IPS-11a (cell line): ENCODE measurements around the gene KIF5C.

Experiments
- H3K4me3 ChIP-seq: one replicate; pipeline ENCODE4 v1.5.1; 2013; ENCODE audit warnings: low read depth, low read length, control low read depth

KIF5C gene

DNA sequence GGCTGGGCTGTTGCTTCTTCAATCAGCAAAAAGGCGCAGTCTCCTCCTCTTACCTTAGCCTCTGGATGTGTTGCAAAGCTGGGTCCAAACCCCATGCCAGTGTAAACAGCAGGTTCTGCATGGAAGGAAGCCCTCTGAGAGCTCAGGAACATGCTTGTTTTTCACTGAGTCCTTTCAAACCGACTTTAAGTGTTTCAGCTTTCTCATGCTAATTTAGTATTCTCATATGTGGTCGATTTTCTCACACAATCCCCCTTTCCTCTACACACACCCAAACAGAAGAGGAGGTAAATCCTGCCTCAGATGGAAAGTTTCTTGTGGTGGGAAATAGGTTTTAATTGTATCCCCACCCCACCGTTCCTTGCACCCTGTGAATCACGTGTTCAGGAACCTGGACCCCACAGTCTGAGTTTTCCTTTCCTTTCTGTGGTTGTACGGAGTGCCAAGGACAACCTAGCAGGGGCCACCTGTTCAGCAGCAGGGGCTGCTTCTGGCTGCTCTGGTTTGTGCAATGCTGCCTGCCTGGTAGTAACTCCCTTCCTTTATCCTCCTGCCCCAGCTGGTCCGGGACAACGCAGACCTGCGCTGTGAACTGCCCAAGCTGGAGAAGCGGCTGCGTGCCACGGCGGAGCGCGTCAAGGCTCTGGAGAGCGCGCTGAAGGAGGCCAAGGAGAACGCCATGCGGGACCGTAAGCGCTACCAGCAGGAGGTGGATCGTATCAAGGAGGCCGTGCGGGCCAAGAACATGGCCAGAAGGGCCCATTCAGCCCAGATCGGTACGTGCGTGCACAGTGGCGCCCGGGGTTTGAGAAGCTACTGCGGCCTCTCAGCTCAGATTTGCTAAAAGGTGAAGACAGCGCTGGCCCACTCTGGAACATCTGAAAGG, 134.8 kb downstream of the KIF5C start:
- H3K4me3 ChIP-seq = no peak overlapping the region

DNA sequence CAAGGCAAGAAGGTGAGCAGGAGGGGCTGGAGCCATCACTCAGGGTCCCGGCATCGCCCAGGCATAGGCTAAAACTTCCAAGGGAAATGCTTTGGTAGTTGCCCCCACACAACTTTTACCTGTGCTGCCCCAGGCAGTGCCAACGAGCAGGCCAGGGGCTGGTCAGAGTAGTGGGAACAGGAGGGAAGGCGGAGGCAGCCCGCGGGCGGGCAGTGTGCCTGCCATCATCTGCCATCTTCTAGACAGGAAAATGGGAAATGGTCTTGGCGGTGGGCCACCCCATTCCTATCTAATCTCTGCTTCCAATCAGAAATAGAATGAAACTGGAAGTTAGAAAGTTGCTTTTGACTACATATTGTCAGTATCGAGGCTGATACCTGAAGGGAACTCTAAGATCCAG, 137.5 kb downstream of the KIF5C start:
- no peak overlapping the region for H3K4me3 ChIP-seq

DNA sequence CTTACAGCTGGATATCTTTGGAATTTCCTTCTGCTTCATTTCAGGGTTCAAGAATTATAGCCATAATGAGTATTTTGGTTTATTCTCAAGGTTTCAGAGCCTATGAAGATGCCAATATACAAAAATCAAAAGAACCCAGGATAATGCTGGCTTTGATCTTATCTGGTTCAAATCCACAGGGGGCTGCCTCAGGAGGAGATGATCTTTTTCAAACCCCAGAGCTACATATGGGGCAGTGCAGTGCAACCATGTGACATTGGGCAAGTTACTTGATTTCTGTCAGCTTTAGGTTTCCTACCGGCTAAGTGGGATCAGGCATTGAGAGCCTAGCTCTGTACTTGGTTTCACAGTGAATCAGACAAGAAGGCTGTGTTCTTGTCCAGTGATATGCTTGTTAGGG, 140.5 kb downstream of the KIF5C start:
- no peak overlapping the region for H3K4me3 ChIP-seq

DNA sequence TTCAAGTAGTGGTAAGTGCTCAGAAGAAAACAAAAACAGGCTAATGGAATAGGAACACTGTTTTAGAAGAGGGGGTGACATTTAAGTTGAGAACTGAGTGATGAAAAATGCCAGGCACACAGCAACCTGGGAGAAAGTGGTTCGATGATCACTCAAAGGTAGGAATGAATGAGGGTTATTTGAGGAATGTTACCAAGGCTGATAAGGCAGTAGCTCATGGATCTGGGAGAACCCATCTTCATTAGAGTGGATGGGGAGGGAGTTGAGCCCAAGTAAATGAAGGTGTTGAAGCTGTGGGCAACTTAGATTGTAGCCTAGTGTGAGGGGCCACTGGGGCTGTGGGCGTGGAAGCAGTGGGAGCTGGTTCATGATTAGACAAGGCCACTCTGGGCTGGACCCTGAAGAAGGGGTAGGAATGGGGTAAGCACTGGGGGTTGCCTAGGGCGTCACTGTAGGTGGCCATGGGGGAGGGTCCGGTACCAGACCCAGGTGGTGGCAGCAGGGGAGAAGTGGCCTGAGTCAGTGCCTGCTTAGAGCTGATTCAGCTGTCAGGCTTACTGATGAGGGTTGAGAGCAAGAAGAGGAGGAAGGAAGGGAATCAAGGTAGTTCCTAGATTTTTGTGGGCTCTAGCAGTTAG, 141.0 kb downstream of the KIF5C start:
- no peak overlapping the region for H3K4me3 ChIP-seq

DNA sequence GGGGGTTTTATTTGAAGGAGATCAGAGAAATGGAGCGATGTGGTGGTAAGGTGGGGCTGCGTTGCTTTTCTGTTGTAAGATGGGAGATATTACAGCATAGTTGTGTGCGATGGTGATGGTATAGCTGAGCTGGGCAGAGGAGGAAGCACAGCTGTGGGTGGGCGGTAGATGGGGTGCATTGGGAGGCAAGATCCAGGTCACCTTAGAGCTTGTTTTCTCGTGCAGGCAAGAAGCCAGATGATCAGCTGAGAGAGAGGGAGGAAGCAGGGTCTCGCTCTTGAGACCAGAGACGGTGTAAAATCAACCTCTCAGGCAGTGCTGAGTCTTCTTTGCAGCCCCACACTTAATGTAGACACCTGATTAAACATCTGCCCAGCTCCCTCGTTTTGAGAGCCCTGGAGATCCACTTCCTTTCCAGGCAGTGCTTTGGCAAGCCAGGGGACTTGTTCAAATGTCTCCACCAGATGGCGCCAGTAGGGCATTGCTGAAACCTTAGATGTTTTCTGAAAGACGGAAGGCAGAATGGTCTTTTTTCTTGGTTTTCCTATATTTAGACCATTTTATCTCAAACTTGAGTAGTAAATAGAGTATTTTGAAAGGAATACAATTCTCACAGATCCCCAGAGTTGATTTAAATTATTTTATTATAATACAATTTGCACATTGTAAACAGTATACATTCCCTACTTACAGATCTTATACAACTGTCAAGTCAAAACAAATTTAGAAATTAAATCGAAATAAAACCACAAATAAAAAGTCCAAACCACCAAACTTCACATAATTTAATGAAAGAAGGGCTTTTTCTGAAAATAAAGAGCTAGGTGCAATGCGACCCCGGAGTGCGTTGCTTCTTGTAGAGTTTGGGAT, 142.3 kb downstream of the KIF5C start:
- H3K4me3 ChIP-seq = no peak overlapping the region

- no peak overlapping the region for H3K4me3 ChIP-seq
Measured at GRCh38 chr2:149018981-149019380, 144.0 kb downstream of the KIF5C start.

DNA sequence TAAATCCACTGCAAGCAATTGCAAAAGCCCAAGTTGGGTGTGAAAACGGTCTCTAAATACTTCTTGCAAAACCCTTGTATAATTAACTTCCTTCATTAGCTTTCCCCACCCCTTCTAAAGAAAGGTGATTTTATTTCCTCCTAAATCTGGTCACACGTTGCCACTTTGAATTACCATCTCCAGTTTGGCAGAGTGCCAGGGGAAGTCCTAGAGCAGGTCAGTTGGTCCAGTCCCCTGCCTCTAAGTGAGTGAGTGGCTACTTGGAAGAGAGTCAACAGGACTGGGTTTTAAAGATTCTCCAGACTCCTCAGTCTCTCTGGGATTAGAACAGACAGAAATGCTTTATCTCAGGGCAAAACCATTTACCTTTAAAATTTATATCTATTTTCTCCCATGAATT, 144.7 kb downstream of the KIF5C start:
- H3K4me3 ChIP-seq = no peak overlapping the region

GRCh38 chr2:149020432-149020851, 145.4 kb downstream of the KIF5C start:
- no peak overlapping the region for H3K4me3 ChIP-seq

- no peak overlapping the region for H3K4me3 ChIP-seq
Measured at GRCh38 chr2:149021271-149021719, 146.3 kb downstream of the KIF5C start.

GRCh38 chr2:149021761-149022160, 146.7 kb downstream of the KIF5C start:
- H3K4me3 ChIP-seq = no peak overlapping the region

DNA sequence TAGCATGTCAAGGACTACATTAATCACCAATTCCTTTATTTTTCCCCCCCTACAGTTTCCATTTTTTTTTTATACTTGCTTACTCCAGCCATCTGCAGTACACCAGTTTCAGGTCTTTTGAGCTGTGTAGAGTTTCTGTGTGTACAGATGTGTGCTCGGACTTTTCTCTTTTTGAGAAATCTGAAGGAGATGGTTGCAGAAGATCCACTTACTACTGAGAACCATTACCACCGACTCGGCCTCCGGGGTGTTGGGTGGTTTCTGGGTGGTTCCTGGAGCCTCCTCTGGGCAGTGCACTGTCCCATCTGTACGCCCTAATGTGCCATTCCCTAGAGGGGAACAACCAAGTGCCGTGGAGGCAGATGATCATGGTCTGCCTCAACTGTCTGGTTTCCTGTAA, 148.1 kb downstream of the KIF5C start:
- H3K4me3 ChIP-seq = no peak overlapping the region

DNA sequence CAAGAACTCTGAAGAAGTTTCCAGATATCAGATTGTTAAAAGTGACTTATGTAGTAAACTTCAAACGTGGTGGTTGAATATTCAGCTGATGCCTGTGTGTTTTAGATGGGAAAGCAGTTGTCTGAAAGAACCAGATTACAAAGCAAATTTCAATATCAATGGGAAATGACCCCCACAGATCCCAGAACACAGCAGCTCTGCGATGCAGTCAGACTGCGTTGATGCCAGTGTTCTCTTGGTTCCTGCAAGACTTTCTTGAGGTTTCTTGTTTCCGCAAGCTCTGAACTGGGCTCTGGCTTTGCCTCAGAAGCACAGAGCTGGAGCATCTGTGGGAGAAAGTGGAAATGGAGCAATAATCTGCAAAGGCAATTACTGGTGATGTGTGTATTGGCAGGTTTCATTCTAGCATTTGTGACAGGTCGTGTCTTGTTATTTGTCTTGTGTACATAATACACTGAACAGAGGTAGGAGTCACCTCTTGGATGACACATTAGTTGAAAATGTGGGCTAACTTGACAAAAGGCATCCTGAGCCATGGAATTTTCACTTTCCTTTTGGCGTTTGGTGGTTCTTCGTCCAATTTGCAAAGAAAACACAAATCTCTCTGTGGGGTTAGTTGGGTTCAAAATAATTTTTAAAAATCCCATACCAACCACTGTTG, 152.7 kb downstream of the KIF5C start:
- no peak overlapping the region for H3K4me3 ChIP-seq

DNA sequence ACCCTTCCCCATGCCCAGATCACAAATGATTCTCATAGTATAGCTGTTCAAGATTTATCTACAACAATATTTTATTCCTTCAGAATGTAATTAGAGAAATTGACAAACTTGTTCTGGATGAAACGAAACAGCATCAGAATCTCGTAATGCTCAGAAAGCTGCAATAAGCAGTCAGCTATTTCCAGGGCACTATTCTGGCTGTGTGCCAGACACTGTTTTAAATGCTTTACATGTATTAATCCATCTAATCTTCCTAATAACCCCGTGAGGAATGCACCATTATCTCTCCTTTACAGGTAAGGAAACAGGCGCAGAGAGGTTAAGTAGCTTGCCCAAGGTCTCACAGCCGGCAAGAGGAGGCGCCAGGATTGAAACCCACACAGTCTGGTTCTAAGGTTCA, 153.3 kb downstream of the KIF5C start:
- H3K4me3 ChIP-seq = no peak overlapping the region

DNA sequence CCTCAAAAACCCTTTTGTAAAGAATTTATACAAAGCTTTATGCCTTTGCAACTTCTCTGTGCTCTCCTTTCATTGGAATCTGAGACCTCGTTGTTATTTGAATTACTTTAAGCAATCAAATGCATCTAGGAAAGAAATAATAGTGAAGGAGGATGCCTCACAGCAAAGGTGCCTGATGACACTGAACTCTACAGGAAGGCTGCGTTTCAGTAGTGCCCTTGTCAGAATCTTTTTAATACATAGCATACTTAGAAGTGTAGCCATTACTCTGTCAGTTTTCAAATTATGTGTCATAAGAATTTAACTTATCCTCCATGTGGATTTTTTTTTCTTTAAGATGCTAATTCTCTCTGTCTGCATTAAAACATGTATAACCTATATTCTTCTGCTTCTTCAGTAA, 153.9 kb downstream of the KIF5C start:
- H3K4me3 ChIP-seq = no peak overlapping the region

DNA sequence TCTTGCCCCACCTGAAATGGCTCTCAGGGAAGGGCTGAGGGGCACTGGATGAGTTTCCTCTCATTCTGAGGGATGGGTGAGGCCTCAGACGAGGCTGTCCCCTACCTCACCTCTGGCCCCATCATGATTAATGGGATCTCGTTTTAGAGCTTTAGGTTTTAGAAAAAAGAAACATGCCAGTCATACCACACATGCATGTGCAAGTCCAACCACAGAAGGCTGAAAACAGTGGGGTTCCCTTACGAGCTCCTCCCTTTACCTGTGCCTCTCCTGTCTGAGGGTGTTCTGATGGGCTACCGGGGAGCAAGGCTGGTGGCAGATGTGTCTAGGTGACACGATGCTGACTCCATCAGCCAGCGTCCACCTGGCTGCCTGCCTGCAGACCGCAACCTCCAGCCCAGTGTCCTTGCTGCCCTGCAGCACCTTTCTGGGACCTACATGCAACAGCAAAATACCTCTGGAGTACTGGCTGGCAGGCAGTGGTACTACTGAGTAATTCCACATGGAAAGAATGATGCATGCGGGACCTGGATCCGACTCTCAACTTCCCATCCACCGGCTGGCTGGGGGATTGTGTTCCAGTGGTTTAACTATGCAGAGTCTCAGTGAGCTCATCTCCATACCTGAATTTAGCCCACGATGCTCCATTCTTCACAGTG, 154.4 kb downstream of the KIF5C start:
- no peak overlapping the region for H3K4me3 ChIP-seq

DNA sequence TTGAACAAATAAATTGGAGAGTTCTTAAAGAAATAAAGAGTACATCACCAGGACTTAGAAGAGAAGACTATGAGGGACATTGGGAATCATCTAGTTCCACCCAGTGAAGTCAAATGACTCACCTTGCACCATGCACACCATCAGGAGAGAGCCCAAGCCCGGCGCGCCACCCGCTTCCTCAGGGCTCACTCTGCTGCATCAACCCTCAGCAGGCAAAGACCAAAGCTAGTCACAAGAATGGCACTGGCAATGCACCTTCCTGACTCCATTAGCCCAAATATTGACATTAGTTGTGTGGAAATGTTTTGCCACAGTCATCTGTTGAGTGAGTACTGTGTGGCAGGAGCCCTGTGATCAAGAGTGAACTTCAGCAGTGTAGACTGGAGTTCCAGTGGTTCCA, 156.4 kb downstream of the KIF5C start:
- H3K4me3 ChIP-seq = no peak overlapping the region

GRCh38 chr2:149033716-149034115, 158.7 kb downstream of the KIF5C start:
- H3K4me3 ChIP-seq = no peak overlapping the region

DNA sequence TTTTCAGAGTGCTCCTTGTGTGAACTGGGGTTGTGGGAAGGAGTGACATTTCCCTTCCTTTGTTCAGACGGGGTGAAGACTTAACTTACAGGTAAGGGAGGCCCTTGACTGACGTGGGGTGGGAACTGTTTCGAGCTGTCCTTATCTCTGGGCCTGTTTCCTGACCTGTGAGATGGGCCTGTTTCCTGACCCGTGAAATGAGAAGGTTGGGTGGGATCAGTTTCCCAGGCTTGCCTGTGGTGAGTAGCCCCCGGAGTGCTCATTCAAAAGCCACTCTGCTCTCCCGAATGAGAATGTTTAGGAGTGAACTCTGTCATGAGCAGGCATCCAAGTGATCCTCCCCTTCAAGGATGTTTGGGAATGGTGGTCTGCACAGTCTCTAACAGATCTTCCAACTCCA, 159.4 kb downstream of the KIF5C start:
- no peak overlapping the region for H3K4me3 ChIP-seq

DNA sequence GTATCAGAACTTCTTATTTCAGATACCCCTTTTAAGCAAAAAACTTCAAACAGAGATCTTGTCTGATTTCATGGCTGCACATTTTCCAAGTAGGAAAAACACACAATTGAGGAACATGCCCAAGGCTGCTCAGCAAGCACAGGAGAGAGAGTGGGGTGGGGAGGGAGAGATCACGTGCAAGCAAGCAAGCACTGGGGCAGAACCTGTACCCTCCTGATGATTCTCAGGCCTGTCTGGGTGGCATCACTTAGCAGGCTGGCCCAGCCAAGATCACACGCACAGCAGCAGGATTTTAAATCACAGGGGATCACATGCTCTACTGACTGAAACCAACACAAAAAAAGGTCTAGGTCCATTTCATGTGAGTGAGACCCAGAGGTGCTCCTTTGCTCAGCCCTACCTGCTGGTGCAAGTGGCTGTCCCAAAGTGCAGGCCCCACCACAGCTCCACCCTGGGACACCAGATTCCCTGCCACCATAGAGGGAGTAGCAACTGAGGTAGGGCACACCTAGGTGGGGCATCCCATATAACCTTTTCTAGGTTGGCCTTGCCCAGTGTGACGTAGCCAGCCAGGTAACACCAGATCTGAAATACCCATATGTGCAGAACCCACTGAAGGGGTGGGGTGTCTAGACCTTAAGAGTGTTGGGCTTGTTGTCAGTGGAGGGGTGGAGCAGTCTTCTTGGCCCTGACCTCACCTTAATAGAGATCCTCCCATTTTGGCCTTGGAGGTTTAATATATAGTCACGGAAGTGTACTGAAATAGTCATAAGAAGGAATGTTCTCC, 161.7 kb downstream of the KIF5C start:
- no peak overlapping the region for H3K4me3 ChIP-seq

DNA sequence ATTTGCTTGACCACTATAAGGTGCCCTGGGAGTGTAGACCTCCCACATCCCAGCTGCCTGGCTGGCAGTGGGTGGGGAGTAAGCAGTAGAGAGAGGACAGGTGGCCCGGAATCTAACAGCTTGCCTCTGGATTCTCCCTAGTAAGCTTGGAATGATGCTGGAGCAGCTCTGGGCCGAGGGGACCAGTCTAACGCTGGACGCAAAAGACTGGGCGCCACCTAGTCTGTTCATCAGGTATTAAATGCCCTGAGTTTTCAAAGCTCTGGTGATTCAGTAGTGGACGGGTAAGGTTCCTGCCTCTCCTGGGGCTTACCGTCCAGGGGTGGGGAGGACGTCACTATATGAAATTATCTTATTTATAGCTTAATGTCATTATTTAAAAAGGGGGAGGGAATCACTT, 162.8 kb downstream of the KIF5C start:
- H3K4me3 ChIP-seq = peak overlapping the region; percentile 35
